PC-9 (cell line): ENCODE measurements around the gene LRG1.
A peak's percentile ranks its signal among the peaks of the same experiment; 100 is the strongest.

Source experiments
- CTCF ChIP-seq: fragments of 200-600 bp; sonication (generic); conservative IDR thresholded peaks from 2 replicates; pipeline ENCODE4 v1.6.1; 2017; ENCODE audit warnings: mixed run types, antibody characterized with exemption, mild to moderate bottlenecking, moderate library complexity
- EZH2 ChIP-seq: fragments of 200-600 bp; sonication (generic); IDR thresholded peaks from 2 replicates; pipeline ENCODE4 v1.8.0; 2017; ENCODE audit warnings: antibody characterized with exemption, low read depth

GRCh38 chr19:4557971-4558941 is 18.4 kb upstream of the LRG1 start:
- TF ChIP-seq CTCF (peak; percentile 94), EZH2 (no peak)
